Breast epithelium (tissue), 4 donors: ENCODE results near the gene CLIC2. TPM values are rescaled to one million over a fixed set of nuclear protein-coding genes. Genes with fewer than 3 reads are reported as not detected.

ENCODE experiments used
- DNase-seq, 2 donors: peaks; one replicate each; pipeline ENCODE4 v3.0.0-alpha.2; 2019; ENCODE audit warnings: low spot score in 2 of 2
- H3K27ac ChIP-seq, 2 donors: fragments of 200-600 bp; sonication (generic) in 1 of 2; one replicate each; pipeline ENCODE4 v1.5.1; 2016 to 2019; ENCODE audit warnings: mild to moderate bottlenecking in 1 of 2
- H3K27me3 ChIP-seq, 2 donors: fragments of 200-600 bp; sonication (generic) in 1 of 2; one replicate each; pipeline versions ENCODE4 v1.5.1 to v1.6.0; 2017 to 2019; ENCODE audit warnings: control low read depth in 1 of 2, mild to moderate bottlenecking in 1 of 2
- H3K36me3 ChIP-seq: fragments of 200-600 bp; one replicate; pipeline ENCODE4 v1.5.1; 2019
- H3K4me1 ChIP-seq, 2 donors: fragments of 200-600 bp; sonication (generic); one replicate each; pipeline ENCODE4 v1.5.1; 2016 to 2019; ENCODE audit warnings: control low read depth in 1 of 2
- H3K4me3 ChIP-seq, 3 donors: fragments of 200-600 bp; sonication (generic); 1 replicate in 2 of 3; 2 replicates in 1 of 3; pipeline ENCODE4 v1.5.1; 2016 to 2019; ENCODE audit warnings: mild to moderate bottlenecking in 3 of 3, moderate library complexity in 2 of 3
- H3K9me3 ChIP-seq, 2 donors: fragments of 200-600 bp; sonication (generic) in 1 of 2; one replicate each; pipeline ENCODE4 v1.5.1; 2016 to 2019; ENCODE audit warnings: control low read depth in 1 of 2
- POLR2A ChIP-seq: fragments of 450-650 bp; IDR thresholded peaks from one replicate; pipeline ENCODE4 v1.6.1; 2016; ENCODE audit warnings: antibody characterized with exemption, mild to moderate bottlenecking, moderate library complexity
- POLR2AphosphoS5 ChIP-seq, 3 donors: sonication (generic); formaldehyde crosslinking; IDR thresholded peaks; one replicate each; pipeline ENCODE4 v1.6.1; 2017; ENCODE audit warnings: antibody characterized with exemption in 3 of 3
- intact Hi-C: fragments of 100-400 bp; cut with DNase I; formaldehyde crosslinking; loops from one replicate; pipeline ENCODE4 v1.15.1; 2023; ENCODE audit warnings: low total_unique reads
- total RNA-seq, 3 donors: library from RNA; depleted of rRNA; stranded (reverse); fragments of >200 nt; gene quantifications; one replicate each; pipeline ENCODE4 v1.1.0, GENCODE V29; 2016
- TF ChIP-seq, protein P1 (sequence below), 3 donors: fragments of 450-650 bp; IDR thresholded peaks; one replicate each; pipeline ENCODE4 v1.5.1; 2016 to 2017; ENCODE audit warnings: antibody characterized with exemption in 3 of 3, mild to moderate bottlenecking in 3 of 3, moderate library complexity in 3 of 3

CLIC2 gene
- total RNA-seq, 3 donors from 2014 or later = 10.7 to 23.8 (median 18.4) TPM

DNA sequence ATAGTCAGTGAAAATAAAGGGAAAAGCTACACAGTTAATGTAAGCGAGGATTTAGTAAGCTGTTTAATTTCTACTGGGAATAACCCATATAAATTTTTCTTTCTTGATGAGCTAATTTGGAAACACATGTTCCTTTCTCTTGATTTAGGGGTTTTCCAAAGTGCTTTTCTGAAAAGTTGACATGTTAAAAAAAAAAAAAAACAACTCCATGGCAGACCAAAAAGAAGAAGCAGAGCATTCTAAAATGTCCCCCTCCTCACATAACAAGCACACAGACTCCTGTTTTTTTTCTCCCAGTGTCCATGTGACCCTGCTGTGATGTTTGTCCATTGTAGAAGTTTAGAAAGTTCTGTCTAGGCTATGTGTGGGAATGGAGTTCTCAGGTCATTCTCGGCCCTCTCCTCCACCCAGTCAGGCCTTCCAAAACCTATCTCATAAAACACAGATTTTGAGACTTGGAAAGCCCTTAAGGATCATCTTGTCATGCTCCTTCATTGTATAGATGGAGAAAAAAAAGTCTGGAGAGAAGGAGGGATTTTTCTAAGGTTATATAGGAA, 792 bp downstream of the CLIC2 start:
- Histone ChIP-seq H3K9me3 (peaks cover 0 to 2% of the 10 kb centered on the region in 2 donors), H3K36me3 (no peaks in the 10 kb centered on the region), H3K27ac (peak overlapping the region in 1 of 2 donors; percentile 58), H3K4me3 (peak overlapping the region; percentile 33 to 60 (median 41)), H3K4me1 (no peaks in the 10 kb centered on the region), H3K27me3 (no peaks in the 10 kb centered on the region)
- intact Hi-C loops = no loop called here
- TF ChIP-seq, protein P1, sequence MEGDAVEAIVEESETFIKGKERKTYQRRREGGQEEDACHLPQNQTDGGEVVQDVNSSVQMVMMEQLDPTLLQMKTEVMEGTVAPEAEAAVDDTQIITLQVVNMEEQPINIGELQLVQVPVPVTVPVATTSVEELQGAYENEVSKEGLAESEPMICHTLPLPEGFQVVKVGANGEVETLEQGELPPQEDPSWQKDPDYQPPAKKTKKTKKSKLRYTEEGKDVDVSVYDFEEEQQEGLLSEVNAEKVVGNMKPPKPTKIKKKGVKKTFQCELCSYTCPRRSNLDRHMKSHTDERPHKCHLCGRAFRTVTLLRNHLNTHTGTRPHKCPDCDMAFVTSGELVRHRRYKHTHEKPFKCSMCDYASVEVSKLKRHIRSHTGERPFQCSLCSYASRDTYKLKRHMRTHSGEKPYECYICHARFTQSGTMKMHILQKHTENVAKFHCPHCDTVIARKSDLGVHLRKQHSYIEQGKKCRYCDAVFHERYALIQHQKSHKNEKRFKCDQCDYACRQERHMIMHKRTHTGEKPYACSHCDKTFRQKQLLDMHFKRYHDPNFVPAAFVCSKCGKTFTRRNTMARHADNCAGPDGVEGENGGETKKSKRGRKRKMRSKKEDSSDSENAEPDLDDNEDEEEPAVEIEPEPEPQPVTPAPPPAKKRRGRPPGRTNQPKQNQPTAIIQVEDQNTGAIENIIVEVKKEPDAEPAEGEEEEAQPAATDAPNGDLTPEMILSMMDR (IDR thresholded peaks at IDR 0.05) = no peak
- TF ChIP-seq POLR2AphosphoS5 (IDR thresholded peaks at IDR 0.05) (no peak), POLR2A (no peak)
- DNase-seq = no peak

DNA sequence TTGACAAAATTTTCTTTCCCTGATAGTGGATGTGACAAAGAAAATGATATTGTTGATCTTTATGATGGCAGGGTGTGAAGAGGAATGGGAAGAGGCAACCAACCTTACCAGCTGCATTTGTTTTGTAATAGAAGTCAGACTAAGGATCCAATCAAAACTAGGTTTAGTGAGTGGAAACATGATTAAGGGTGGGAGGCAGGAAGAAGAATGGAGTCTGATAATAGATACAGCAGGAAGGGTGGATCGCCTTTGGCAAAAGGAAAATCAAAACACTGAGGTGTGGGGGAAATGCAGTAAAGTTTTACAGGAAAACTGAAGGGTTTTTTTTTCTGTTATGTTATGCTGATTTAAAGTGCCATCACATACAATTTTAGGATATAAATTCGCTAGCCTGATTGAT, 3.4 kb downstream of the CLIC2 start:
- no peaks in the 10 kb centered on the region for H3K4me1 ChIP-seq
- peak overlapping the region in 2 of 3 donors; percentile 41 to 60 for H3K4me3 ChIP-seq
- no peaks in the 10 kb centered on the region for H3K27me3 ChIP-seq
- DNase-seq = no peak
- no peaks in the 10 kb centered on the region for H3K36me3 ChIP-seq
- intact Hi-C loops = no loop called here
- peaks cover 0 to 5% of the 10 kb centered on the region in 2 donors for H3K9me3 ChIP-seq
- TF ChIP-seq POLR2AphosphoS5 (IDR thresholded peaks at IDR 0.05) (no peak), POLR2A (no peak)
- TF ChIP-seq, protein P1 (IDR thresholded peaks at IDR 0.05) = no peak
- H3K27ac ChIP-seq = no peak overlapping the region

DNA sequence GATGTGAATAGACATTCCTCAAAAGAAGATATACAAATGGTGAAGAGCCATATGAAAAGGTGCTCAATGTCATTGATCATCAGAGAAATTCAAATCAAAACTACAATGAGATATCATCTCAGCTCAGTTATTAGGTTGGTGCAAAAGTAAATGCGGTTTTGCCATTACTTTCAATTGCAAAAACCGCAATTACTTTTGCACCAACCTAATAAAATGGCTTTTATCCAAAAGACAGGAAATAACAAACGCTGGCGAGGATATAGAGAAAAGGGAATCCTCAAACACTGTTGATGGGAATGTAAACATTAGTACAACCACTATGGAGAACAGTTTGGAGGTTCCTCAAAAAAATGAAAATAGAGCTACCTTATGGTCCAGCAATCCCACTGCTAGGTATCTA, 5.1 kb downstream of the CLIC2 start:
- no peaks in the 10 kb centered on the region for H3K4me1 ChIP-seq
- no peaks in the 10 kb centered on the region for H3K36me3 ChIP-seq
- no peaks in the 10 kb centered on the region for H3K27me3 ChIP-seq
- no peak for TF ChIP-seq POLR2AphosphoS5 (IDR thresholded peaks at IDR 0.05)
- no peak for TF ChIP-seq POLR2A
- TF ChIP-seq, protein P1 (IDR thresholded peaks at IDR 0.05) = no peak
- no peak for DNase-seq
- no peak overlapping the region for H3K4me3 ChIP-seq
- intact Hi-C loops = no loop called here
- H3K27ac ChIP-seq = no peak overlapping the region
- peaks cover 0 to 6% of the 10 kb centered on the region in 2 donors for H3K9me3 ChIP-seq

DNA sequence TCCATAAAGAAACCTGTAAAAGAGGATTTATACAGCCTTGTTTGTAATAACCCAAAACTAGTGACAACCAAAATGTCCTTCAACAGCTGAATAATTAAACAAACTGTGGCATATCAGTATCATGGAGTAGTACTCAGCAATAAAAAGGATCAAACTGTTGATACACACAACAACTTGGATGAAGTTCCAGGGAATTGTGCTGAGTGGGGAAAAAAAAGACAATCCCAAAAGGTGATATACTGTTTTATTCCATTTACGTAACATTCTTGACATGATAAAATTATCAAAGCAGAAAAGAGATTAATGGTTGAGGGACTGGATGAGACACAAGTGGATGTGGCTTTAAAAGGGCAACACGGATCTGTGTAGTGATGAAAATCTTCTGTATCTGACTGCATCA, 7.8 kb downstream of the CLIC2 start:
- H3K9me3 ChIP-seq = peaks cover 0 to 18% of the 10 kb centered on the region in 2 donors
- no peaks in the 10 kb centered on the region for H3K36me3 ChIP-seq
- no peak overlapping the region for H3K27ac ChIP-seq
- no peak for TF ChIP-seq POLR2A
- TF ChIP-seq POLR2AphosphoS5 (IDR thresholded peaks at IDR 0.05) = no peak
- TF ChIP-seq, protein P1 (IDR thresholded peaks at IDR 0.05) = no peak
- no peak for DNase-seq
- no peak overlapping the region for H3K4me3 ChIP-seq
- no peaks in the 10 kb centered on the region for H3K4me1 ChIP-seq
- intact Hi-C loops = no loop called here
- no peaks in the 10 kb centered on the region for H3K27me3 ChIP-seq

DNA sequence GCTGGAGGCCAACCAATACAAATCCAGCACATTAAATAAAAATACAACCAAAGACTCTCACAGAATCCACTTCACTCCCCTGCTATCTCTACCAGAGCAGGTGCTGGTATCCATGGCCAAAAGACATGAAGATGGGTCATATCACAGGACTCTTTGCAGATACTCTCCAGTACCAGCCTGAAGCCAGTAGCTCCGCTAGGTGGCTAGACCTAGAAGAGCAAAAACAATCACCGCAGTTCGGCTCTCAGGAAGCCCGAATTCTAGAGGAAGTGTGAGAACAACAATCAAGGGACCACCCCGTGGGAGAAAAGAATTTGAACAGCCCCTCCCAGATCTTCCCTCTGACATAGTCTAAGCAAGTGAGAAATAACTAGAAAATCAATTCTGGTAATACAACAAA, 20.2 kb downstream of the CLIC2 start:
- H3K27me3 ChIP-seq = no peaks in the 10 kb centered on the region
- H3K36me3 ChIP-seq = no peaks in the 10 kb centered on the region
- no peak overlapping the region for H3K27ac ChIP-seq
- DNase-seq = no peak
- TF ChIP-seq, protein P1 (IDR thresholded peaks at IDR 0.05) = no peak
- TF ChIP-seq POLR2AphosphoS5 (IDR thresholded peaks at IDR 0.05) (no peak), POLR2A (no peak)
- peaks cover 12 to 32% of the 10 kb centered on the region in 2 donors for H3K9me3 ChIP-seq
- H3K4me3 ChIP-seq = no peak overlapping the region
- intact Hi-C loops = no loop called here
- no peaks in the 10 kb centered on the region for H3K4me1 ChIP-seq
